Stimulated activated CD8-positive, alpha-beta memory T cell treated with anti-CD3 and anti-CD28 coated beads, Interleukin-4, amount 100 ng/mL, for 4 hours (primary cell): Measurements from ENCODE around the gene FITM1.
A peak's percentile ranks its signal among the peaks of the same experiment; 100 is the strongest.

Experiments
- DNase-seq, 2 donors: peaks; one replicate each; pipeline ENCODE4 v3.0.0-alpha.2; 2020; ENCODE audit warnings: low read depth in 2 of 2, low spot score in 1 of 2

FITM1 gene, protein sequence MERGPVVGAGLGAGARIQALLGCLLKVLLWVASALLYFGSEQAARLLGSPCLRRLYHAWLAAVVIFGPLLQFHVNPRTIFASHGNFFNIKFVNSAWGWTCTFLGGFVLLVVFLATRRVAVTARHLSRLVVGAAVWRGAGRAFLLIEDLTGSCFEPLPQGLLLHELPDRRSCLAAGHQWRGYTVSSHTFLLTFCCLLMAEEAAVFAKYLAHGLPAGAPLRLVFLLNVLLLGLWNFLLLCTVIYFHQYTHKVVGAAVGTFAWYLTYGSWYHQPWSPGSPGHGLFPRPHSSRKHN

DNA sequence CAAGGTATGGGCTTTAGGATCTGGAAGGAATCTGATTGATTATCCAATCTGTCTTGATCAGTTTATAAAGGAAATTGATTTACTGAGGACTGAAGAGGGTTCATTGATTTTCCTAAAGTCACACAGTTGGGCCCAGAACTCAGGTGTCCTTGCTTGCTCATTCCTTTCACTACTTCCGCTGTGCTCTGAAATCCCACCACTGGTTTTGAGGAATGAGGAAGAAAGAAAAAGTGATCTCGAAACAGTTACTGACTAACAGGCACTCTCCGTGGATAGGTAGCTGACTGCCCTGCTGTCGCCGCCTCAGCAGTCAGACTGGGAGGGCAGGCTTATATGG lies at the start of gene FITM1:
TSS of gene FITM1 (plus strand) at position 280 of the 337 bp plus-strand sequence. CDS start 905 bp downstream, outside the sequence.
- no peak for DNase-seq

DNA sequence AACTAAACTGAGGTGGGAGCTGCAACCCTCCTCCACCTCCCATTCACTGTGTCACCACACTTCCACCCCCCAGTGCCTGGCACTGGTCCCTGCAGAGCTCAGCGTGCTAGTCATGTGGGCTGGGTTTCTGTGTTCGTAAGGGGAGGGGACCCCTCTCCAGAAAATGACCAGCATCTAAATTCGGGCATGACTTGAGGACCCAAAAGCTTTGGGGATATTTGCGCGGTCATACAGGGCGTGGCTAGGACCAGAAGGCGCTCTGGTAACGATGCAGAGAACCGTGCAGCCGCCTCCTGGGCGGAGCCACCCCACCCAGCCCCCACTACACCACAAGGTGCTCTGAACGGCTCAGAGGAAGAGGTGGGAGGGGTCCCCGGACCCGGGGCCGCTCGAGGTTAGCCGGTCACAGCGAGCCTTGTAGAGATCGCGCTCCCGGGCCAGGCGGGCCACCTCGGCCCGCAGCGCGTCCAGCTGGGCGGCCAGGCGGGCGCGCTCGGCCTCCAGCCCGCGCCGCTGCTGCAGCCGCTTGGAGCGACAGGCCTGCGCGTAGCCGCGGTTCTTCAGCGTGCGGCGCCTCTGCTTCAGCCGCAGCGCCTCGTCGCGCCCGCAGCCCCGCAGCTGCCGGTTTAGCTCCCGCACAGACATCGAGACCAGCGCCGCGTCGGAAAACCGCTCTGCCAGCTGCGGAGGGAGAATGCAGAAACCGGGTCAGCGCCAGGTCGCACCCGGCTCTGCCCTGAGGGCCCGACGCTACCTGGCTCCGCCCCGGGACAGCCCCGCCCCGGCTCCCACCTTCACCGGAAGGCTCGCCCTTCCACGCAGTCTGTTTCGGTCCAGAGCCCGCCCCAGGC lies 49.3 kb upstream of the FITM1 start:
- DNase-seq: peak in 1 of 2 donors; percentile 40

DNA sequence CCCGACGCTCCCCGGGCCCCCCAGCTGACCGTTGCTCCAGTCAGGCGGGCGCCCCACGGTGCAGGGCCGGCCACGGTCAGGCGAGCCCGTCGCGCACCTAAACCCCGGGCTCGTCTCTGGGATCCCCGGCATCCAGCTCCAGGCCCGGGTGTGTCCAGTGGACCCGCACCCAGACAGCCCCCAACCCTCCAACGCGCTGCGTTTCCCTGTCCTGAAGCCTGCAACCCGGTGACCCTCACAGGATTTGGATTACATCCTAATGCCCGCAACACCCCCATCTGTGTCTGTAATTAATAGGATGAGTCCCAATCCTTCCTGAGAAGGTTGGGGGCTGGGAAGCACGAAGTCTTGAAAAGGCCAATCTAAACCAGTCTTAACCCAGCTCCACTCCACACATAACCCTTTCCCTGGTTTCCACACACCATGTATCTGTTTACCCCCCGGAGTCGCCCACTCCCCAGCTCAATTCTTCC lies 48.7 kb upstream of the FITM1 start:
- no peak for DNase-seq

DNA sequence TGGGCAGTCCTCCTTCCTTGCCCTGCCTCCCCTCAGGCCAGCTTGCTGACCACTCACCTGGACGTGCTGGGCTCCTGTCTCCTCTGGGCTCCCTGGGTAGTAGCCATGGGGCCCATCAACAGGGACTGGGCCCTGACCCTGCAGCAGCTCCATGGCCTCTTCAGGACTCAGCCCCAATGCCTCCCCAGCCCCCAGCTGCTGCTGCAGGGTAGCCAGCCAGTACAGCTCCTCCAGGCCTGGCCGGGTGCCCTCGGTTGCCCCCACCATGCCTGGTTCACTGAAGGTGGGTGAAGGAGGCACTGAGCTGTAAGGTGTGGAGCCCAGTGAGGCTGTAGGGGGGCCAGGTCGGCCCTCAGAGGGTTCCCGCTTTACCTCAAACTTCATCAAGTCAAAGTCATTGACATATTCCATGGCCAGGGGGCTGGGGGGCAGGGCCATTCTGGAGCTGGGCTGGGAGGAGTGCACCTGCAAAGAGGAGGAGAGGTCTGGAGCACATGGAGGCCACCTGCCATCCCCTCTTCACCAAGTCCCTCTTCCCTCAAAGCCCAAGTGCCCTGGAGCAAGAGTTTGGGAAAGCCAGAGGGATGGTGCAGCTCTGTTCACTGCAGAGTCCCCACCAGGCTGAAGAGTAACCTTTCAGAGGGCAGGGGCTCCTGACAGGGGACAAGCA lies 47.9 kb upstream of the FITM1 start:
- no peak for DNase-seq

DNA sequence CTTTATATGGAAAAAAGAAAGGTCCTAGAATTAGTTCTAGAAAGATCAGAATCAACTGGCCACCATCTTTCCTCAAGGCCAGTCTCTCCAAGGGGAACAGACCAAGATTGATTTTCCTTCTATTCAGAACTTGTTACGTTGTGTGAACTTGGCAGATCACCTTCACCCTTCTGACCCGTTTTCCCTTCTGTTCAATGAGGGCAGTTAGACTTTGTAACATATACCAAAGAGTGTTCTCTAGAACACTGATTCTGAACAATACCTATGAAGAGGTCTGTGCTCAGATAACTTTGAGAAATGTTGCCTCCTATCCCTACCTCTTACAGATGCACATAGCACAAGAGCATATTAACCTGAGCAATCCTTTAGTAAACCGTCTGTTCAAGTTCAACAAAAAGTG lies 47.0 kb upstream of the FITM1 start:
- DNase-seq: no peak

DNA sequence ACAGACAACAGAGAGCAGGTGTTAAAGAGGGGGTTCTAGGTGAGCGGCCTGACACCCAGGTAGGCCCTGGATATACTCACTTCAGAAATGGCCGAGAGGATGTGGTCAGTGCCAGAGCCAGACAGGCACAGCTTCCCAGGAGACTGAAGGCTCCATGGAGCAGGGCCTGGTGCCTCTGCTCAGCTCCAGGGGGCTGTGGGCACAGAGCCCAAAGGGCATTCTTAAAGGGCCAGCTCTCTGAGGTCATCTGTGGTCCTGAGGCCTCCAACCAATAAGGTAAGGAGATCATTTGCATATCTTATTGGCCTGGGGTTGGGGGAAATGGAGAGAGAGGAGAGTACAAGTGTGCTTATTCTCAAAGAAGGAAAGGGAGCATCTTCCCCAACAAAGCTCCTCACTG lies 46.0 kb upstream of the FITM1 start:
- no peak for DNase-seq

DNA sequence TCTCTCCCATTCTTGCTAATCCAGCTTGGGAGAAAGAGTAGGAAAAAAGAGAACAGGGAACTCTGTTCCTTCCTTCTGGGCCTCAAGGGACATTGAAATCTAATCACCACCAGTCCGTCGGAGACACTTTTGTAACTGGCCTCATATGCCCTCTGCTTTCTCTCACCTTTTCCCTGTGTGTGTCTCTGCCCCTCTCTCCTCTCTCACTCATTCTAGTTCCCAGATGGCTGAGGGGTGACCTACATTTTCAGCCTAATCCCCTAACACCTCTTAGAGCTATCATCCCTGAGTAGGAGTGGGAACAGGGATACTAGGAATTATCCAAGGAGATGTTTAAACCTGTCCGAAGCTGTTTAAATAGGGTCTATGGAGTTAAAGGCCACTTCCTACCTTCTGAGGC lies 45.2 kb upstream of the FITM1 start:
- no peak for DNase-seq

DNA sequence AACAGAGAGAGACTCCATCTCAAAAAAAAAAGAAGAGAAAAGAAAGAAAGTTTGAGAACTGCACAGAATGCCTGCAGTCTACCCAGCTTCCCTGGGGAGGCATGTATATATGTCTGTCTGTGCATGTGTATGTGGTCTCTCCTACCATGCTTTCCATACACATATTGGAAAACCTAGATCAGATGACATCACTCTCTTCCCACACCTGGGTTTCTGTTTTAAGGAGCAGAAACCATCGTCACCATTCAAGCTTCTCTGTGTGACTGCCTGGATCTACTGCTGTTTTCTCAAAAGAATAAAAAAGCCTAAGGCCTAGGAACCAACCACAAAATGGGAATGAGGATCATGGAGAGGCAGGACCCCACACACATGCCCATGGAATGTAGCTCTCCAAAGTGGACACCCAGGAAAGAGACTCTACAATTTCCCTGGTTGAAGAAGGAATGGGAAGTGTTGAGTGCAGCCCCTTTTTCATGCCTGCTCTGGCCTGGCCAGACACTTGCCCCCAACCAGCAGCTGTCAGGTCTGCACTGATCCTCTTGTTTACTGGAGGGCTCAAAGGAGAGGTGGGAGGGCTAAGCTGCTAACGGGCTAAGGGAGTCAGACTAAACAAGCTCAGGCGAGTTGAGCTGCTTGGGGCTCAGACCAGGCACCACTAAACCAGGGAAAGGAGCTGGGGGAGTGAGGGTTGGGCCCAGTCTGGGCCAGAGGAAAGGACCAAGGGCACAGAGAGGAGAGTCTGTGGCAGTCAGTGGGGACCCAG lies 44.1 kb upstream of the FITM1 start:
- no peak for DNase-seq

DNA sequence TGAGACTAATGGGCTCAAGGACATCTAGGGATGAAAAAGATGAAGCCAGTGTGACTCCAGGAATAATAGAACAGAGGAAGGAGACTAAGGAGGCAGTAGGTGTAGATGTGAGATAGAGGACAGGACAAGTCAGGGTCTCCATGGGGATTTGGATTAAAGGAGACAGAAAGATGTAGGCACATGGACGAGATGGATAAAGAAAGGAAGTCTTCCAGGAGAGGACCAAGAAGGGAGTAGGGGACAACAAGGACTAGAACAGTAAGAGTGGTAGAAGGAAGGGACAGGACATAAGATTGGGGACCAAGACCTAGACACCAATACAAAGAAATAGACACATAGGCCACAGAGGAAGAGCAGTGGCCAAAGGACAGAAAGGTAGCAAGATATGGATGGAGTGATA lies 43.5 kb upstream of the FITM1 start:
- DNase-seq: no peak

DNA sequence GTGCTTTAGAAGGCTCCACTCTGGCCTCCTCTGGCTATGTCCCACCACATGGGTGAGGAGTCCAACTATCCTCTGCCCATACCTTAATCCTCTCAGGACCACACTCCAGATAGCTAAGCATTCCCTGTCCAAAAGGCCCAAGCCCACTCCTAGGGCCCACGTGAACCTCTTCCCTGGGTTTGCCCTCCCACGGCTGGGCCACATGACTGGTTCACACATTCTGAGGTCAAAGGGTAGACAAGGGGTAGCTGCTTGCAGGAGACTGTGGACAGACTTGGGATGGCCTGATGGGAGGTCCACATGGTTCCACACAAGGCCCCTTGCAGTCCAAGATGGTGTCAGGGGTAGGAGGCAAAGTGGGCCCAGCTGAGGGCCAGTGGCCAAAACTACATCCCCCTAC lies 42.4 kb upstream of the FITM1 start:
- no peak for DNase-seq

DNA sequence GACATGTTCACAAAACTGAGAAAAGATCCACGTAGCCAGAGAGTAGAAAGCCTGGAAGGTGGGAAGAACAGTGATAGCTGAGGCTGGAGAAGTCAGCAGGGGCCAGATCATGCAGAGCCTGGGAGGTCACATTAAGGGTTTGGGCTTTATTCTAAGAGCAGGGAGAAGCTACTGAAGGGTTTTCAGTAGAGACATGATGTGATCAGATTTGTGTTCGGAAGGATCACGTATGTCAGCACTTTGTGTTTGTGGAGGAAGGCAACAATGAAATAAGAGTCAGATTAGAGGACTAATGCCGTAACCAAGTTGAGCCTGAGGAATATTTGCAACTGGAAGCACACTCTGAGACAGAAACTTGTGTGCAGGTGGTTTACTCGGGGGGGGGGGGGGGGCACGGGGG lies 40.6 kb upstream of the FITM1 start:
- DNase-seq: no peak

DNA sequence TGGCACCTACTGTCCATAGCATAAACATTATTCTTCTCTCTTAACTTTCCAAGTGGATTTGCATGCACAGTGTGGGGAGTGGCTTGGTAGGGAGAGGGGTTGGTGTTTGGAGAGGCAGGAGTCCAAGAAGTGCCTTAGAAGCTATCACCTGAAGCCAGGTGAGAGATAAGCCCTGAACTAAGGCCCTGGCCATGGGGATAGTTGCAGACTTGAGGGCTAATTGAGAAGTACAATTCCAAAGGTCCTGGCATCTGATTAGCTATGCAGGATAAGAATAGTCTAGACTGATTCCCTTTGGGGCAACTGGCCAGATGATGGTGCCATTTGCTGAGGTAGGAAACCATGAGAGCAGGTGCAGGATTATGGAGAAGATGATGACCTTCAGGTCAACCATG lies 38.4 kb upstream of the FITM1 start:
- DNase-seq: no peak

DNA sequence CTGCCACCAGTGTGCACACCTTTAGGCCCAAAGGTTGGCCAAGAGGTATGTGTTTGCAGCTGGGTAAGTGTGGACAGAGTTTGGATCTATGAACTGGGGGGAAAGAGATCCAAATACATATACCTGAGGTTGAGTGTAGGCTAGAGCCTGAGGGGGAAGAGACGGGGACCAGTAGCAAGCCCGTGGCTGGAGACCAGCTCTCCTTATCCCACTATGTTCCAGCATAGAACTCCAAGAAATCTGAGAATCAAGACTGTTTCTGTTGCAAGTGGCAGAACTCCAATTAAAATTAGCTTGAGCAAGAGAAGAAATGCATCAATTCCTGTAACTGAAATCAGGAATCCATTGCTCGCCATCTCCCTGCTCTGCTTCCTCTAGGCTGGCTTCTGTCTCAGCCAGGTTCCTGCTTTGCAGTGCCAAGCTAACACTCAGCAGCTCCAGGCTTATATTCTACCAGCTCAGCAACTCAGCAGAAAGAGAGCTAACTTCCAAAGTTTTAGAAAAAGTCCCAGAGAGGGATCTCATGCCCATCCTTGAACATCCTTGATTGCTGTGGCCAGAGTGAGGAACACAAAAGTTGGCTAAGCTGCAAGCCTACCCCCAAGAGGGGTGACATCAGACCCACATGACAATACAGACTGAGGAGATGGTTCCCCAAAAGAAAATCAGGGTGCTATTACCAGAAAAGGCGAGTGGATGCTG lies 37.8 kb upstream of the FITM1 start:
- no peak for DNase-seq

DNA sequence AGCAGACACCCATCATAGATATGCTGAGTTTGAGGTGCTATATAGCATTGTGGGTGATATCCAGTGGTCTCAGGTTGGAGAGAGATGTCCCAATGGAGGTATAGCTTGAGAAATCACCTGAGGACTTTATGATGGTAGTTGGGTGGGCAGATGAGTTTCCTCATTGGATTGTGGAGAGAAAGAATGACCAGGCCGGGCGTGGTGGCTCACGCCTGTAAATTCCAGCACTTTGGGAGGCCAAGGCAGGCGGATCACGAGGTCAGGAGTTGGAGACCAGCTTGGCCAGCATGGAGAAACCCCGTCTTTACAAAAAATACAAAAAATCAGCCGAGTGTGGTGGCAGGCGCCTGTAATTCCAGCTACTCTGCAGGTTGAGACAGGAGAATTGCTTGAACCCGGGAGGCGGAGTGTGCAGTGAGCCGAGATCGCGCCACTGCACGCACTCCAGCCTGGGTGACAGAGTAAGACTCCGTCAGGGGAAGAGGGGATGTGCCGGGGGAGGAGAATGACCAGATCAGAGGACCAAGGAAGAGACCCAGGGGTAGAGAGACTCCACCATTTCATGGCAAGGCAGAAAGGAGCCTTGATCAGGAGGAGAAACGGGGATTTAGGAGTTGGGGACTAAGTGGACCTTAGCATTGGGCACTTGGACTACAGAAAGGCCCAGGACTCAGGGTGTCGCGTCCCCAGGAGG lies 37.1 kb upstream of the FITM1 start:
- DNase-seq: no peak

DNA sequence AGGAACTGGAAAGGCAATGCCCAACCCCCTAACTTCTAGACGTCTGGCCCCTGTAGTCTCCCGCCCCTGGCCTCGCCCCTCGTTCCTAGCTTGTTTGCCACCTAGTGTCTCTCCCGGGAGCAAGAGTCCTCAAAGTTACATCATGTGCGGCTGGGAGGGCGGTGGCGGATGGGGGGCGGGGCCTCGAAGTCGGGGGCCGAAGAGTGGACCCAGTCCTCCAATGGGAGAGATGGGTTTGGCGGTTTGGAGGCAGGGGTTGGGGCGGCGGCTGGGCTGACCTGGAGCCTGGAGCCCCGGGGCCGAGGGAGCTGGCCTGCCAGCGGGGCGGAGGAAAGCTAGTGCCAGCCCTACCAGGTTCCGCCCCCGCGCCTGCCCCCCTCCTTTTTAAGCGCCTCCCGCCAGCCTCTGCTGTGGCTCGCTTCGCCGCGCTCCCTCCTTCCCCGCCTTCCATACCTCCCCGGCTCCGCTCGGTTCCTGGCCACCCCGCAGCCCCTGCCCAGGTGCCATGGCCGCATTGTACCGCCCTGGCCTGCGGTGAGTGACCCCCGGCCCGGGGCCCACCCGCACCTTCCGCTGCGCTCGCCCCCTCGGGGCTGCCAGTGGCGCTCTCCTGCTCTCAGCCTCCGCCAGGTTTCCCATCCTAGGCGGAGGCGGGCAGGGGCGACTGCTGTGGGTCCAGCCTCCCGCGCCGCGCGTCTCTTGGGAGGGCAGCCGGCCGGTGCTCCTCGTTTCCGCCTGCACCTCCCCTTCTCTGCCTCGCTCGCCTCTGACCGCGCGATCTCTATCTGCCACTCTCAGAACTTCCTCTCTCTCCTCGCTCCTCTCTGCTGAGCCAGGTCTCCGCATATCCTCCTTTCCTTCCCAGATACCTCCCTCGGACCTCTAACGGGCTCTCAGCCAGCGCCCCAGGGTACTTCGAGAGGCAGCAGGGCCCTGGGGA lies 36.3 kb upstream of the FITM1 start, which contains the start of gene PCK2:
TSS of gene PCK2 (plus strand) at position 411 of the 940 bp plus-strand sequence. CDS start at position 506, 95 bp downstream.
- DNase-seq: peak; percentile 63 to 74

DNA sequence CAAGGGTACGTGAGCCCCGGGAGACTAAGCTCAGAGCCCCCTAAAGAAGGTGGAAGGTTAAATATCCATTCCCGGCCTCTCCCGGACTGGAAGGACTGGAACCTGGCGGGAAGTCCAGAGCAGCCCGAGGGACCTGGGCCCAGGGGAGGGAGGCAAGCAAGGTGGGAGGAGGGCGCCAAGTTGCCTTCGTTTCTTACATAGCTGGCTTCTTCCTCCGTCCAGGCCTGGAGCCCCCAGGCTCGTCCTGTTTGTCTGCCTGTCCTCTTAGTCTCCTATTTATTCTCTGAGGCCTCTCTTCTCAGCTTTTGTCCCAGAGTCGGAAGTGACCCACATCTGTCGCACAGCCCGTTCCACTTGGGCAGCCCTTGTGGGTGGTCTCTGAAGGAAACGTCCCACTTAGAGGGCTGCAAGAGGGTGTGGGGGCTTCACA lies 35.6 kb upstream of the FITM1 start:
- DNase-seq: no peak

DNA sequence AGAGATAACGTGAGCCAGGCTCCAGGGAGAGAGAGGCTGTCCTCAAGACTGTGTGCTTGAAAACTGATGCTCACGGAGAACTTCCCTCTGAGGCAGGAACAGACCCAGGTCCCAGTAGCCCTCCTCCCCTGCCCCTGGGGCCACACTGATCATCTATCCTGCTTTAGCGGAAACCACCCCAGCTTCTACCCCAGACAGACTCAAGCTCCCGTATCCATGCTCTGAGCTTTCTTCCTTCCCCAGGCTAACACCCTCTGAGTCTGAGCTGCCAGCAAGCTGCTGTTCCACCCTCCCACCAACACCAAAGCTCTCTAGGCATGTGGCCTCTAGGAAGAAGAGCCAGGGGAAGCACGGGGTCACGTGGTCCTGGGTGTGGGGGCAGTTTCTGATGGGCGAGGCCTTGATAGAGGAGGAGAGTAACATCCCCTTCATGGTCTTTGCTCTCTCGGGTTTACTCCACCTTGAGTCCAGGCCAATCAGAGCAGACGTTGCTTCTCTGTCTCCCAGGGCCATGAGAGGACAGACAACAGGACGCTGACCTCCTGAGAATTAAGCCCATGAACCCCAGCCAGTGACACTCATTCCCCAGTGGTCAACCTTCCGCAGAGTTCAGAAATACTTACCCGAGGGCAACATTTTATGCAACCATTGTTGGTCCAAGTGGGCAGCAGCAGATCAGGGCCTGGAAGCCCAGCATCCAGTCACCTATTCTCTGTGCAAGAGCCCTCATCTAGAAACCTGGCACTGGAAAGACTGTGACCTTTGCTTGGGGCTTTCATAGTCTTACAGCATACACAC lies 35.0 kb upstream of the FITM1 start:
- peak in 1 of 2 donors; percentile 39 for DNase-seq
